Measurements from ENCODE around the gene WDCP.

DNA sequence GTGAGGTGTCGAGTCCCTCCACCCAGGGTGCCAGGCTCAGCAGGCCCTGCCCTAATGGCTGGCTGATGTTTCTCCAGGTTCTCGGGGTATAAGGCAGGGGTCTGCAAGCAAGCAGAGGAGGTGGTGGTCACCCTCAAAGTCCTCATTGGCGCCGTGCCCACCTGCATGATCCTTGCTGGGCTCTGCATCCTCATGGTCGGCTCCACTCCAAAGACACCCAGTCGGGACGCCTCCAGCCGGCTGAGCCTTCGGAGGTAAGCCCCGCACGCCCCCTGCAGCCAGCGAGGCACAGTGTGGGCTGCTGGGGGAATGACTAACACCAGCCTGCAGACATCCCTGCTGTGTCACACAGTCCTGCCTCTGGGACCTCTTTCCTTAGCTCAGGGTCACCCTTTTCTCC lies 23.2 kb downstream of the WDCP start:
- TF ChIP-seq, protein P1, sequence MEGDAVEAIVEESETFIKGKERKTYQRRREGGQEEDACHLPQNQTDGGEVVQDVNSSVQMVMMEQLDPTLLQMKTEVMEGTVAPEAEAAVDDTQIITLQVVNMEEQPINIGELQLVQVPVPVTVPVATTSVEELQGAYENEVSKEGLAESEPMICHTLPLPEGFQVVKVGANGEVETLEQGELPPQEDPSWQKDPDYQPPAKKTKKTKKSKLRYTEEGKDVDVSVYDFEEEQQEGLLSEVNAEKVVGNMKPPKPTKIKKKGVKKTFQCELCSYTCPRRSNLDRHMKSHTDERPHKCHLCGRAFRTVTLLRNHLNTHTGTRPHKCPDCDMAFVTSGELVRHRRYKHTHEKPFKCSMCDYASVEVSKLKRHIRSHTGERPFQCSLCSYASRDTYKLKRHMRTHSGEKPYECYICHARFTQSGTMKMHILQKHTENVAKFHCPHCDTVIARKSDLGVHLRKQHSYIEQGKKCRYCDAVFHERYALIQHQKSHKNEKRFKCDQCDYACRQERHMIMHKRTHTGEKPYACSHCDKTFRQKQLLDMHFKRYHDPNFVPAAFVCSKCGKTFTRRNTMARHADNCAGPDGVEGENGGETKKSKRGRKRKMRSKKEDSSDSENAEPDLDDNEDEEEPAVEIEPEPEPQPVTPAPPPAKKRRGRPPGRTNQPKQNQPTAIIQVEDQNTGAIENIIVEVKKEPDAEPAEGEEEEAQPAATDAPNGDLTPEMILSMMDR (IDR thresholded peaks at IDR 0.05), result no peak
- TF ChIP-seq EZH2 (IDR thresholded peaks at IDR 0.05; ENCODE audit: borderline replicate concordance, insufficient read depth, low read depth, low read length, poor library complexity, severe bottlenecking), result no peak
